ENCODE results near the gene LMBR1.

The LMBR1 gene

GRCh38 chr7:156668130-156668741 lies 224.7 kb downstream of the LMBR1 start:
- ATAC-seq = no peak

GRCh38 chr7:156667110-156667426 lies 225.9 kb downstream of the LMBR1 start:
- no peak for ATAC-seq
- Mint-ChIP-seq H3K27me3 (no peaks in the 10 kb centered on the region), H3K4me1 (no peaks in the 10 kb centered on the region), H3K9me3 (no peaks in the 10 kb centered on the region), H3K4me3 (no peak overlapping the region), H3K36me3 (peaks cover 17% of the 10 kb centered on the region), H3K27ac (no peak overlapping the region)

More at GRCh38 chr7:156668130-156668741, 224.7 kb downstream of the LMBR1 start:
- H3K27ac Mint-ChIP-seq = no peak overlapping the region
- no peak overlapping the region for H3K4me3 Mint-ChIP-seq
- H3K27me3 Mint-ChIP-seq = no peaks in the 10 kb centered on the region
- peaks cover 17% of the 10 kb centered on the region for H3K36me3 Mint-ChIP-seq
- H3K9me3 Mint-ChIP-seq = no peaks in the 10 kb centered on the region
- H3K4me1 Mint-ChIP-seq = no peaks in the 10 kb centered on the region

DNA sequence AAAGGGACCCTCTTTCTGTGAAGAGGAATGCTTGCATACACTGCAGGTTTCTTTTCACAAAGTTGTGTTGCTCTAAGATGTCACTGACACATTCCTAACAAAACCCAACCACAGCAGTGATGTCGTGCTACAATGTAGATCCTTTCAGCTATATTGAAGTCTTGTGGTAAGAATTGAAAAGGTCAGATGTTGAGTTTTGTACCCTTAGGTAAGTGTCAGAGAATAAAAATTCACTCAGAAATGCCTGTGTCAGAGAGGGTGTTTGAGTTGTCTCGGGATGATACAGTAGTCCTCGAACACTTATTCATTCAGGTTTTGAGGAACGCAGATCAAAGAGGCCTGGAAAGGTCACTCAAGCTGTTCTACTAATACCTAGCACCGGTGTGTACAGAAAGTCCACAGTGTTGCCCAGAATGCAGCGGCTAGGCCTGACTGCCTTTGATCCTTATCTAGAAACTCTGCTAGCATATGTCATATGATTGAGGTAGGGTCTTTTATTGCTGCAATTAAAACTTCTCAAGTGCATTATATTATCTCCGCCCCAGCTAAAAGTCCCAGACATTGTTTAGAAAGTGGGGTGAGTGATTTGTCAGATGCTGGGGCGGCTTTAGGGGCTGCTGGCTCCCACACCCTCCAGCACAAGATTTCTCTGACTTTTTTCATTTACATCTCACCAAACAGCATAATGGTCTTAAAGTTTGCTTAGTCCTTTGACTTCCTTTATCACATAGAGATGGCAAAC lies 226.4 kb downstream of the LMBR1 start:
- H3K4me1 Mint-ChIP-seq = no peaks in the 10 kb centered on the region
- no peak overlapping the region for H3K4me3 Mint-ChIP-seq
- no peak overlapping the region for H3K27ac Mint-ChIP-seq
- ATAC-seq = no peak
- H3K36me3 Mint-ChIP-seq = peaks cover 17% of the 10 kb centered on the region
- no peaks in the 10 kb centered on the region for H3K27me3 Mint-ChIP-seq
- H3K9me3 Mint-ChIP-seq = no peaks in the 10 kb centered on the region

- H3K27ac Mint-ChIP-seq = no peak overlapping the region
Observed at GRCh38 chr7:156665101-156665500, 227.9 kb downstream of the LMBR1 start.

GRCh38 chr7:156662277-156662676 lies 230.7 kb downstream of the LMBR1 start:
- Mint-ChIP-seq H3K9me3 (no peaks in the 10 kb centered on the region), H3K27me3 (no peaks in the 10 kb centered on the region), H3K4me1 (no peaks in the 10 kb centered on the region), H3K27ac (no peak overlapping the region), H3K36me3 (no peaks in the 10 kb centered on the region), H3K4me3 (no peak overlapping the region)
- no peak for ATAC-seq

More at GRCh38 chr7:156665101-156665500, 227.9 kb downstream of the LMBR1 start:
- H3K4me3 Mint-ChIP-seq = no peak overlapping the region
- H3K4me1 Mint-ChIP-seq = no peaks in the 10 kb centered on the region
- ATAC-seq = no peak
- H3K9me3 Mint-ChIP-seq = no peaks in the 10 kb centered on the region
- H3K36me3 Mint-ChIP-seq = peaks cover 7% of the 10 kb centered on the region
- no peaks in the 10 kb centered on the region for H3K27me3 Mint-ChIP-seq

GRCh38 chr7:156661637-156662036 lies 231.3 kb downstream of the LMBR1 start:
- Mint-ChIP-seq H3K36me3 (no peaks in the 10 kb centered on the region), H3K27ac (no peak overlapping the region), H3K4me3 (no peak overlapping the region), H3K4me1 (no peaks in the 10 kb centered on the region), H3K9me3 (no peaks in the 10 kb centered on the region), H3K27me3 (no peaks in the 10 kb centered on the region)
- no peak for ATAC-seq

DNA sequence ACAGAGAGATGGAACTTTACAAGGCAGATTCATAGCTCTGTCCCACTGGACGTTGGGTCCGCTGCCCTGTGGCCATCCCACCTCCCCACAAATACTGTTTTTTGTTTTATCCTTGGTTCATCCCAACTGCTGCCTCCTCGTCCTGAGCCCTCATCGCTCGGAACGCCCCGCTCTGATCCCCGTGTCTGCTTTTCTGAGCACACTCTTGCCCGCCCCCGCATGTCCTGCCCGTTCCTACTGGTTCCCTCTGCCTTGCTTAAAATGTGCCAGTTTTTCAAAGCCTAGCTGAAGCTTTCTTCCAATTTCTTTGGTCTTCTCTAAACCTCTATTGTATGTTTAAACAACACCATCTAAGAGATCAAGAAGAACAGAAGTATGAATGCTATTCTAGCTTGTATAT lies 233.0 kb downstream of the LMBR1 start:
- Mint-ChIP-seq H3K27ac (no peak overlapping the region), H3K4me3 (no peak overlapping the region), H3K36me3 (no peaks in the 10 kb centered on the region), H3K4me1 (peaks cover 4% of the 10 kb centered on the region), H3K27me3 (peaks cover 5% of the 10 kb centered on the region), H3K9me3 (no peaks in the 10 kb centered on the region)
- ATAC-seq = no peak

- Mint-ChIP-seq H3K9me3 (no peaks in the 10 kb centered on the region), H3K4me1 (peaks cover 6% of the 10 kb centered on the region), H3K36me3 (no peaks in the 10 kb centered on the region), H3K4me3 (no peak overlapping the region), H3K27me3 (peaks cover 10% of the 10 kb centered on the region), H3K27ac (no peak overlapping the region)
- no peak for ATAC-seq
Observed at GRCh38 chr7:156659203-156659602, 233.8 kb downstream of the LMBR1 start.

DNA sequence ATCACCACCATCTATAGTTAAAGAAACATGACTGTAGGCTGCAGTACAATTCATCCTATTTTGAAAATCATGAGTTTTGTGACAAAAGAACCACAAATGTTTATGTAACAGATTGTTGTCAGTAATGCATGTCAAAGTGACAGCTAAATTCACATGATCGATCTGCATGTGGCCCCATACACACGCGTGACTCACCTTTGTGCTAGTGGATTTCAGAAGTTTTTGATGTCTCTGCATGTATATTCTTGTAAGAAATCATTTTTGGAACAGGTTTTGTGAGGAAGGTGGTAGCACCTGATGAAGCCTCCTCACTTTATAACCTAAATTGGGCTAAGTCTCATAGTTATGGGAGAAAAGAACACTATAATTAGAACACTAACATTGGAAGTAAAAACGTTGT lies 235.3 kb downstream of the LMBR1 start:
- Mint-ChIP-seq H3K9me3 (no peaks in the 10 kb centered on the region), H3K27ac (no peak overlapping the region), H3K4me1 (peaks cover 6% of the 10 kb centered on the region), H3K27me3 (peaks cover 11% of the 10 kb centered on the region), H3K4me3 (no peak overlapping the region), H3K36me3 (no peaks in the 10 kb centered on the region)
- ATAC-seq = no peak

GRCh38 chr7:156656598-156656997 lies 236.4 kb downstream of the LMBR1 start:
- Mint-ChIP-seq H3K4me1 (peaks cover 6% of the 10 kb centered on the region), H3K27ac (no peak overlapping the region), H3K36me3 (no peaks in the 10 kb centered on the region), H3K27me3 (peaks cover 22% of the 10 kb centered on the region), H3K4me3 (no peak overlapping the region), H3K9me3 (no peaks in the 10 kb centered on the region)
- peak; percentile 65 for ATAC-seq

- H3K27me3 Mint-ChIP-seq = peaks cover 25% of the 10 kb centered on the region
- H3K4me1 Mint-ChIP-seq = peaks cover 6% of the 10 kb centered on the region
- no peak overlapping the region for H3K4me3 Mint-ChIP-seq
- H3K27ac Mint-ChIP-seq = no peak overlapping the region
- ATAC-seq = no peak
- no peaks in the 10 kb centered on the region for H3K36me3 Mint-ChIP-seq
- H3K9me3 Mint-ChIP-seq = no peaks in the 10 kb centered on the region
Observed at GRCh38 chr7:156655983-156656382, 237.0 kb downstream of the LMBR1 start.

GRCh38 chr7:156655251-156655650 lies 237.7 kb downstream of the LMBR1 start:
- H3K27me3 Mint-ChIP-seq = peaks cover 32% of the 10 kb centered on the region

GRCh38 chr7:156654511-156655234 lies 238.3 kb downstream of the LMBR1 start:
- no peak overlapping the region for H3K27ac Mint-ChIP-seq
- peaks cover 6% of the 10 kb centered on the region for H3K4me1 Mint-ChIP-seq
- H3K9me3 Mint-ChIP-seq = no peaks in the 10 kb centered on the region
- no peak for ATAC-seq
- H3K36me3 Mint-ChIP-seq = no peaks in the 10 kb centered on the region
- no peak overlapping the region for H3K4me3 Mint-ChIP-seq
- H3K27me3 Mint-ChIP-seq = peaks cover 32% of the 10 kb centered on the region

More at GRCh38 chr7:156655251-156655650, 237.7 kb downstream of the LMBR1 start:
- no peaks in the 10 kb centered on the region for H3K9me3 Mint-ChIP-seq
- H3K4me3 Mint-ChIP-seq = no peak overlapping the region
- no peaks in the 10 kb centered on the region for H3K36me3 Mint-ChIP-seq
- ATAC-seq = no peak
- H3K27ac Mint-ChIP-seq = no peak overlapping the region
- peaks cover 6% of the 10 kb centered on the region for H3K4me1 Mint-ChIP-seq

- Mint-ChIP-seq H3K4me3 (no peak overlapping the region), H3K4me1 (peaks cover 6% of the 10 kb centered on the region), H3K36me3 (no peaks in the 10 kb centered on the region), H3K27ac (no peak overlapping the region), H3K9me3 (no peaks in the 10 kb centered on the region), H3K27me3 (peaks cover 32% of the 10 kb centered on the region)
- ATAC-seq = no peak
Observed at GRCh38 chr7:156652886-156653568, 240.0 kb downstream of the LMBR1 start.

- Mint-ChIP-seq H3K36me3 (peaks cover under 1% of the 10 kb centered on the region), H3K27ac (no peak overlapping the region), H3K27me3 (peaks cover 32% of the 10 kb centered on the region), H3K9me3 (no peaks in the 10 kb centered on the region), H3K4me3 (no peak overlapping the region), H3K4me1 (peaks cover 6% of the 10 kb centered on the region)
- ATAC-seq = no peak
Observed at GRCh38 chr7:156651474-156651873, 241.5 kb downstream of the LMBR1 start.

All from stimulated activated memory B cell treated with anti-CD40 and anti-IgM and Interleukin-4, amounts not matched to agents 10 μg/mL and 1 μg/mL and 100 μg/mL, for 72 hours (primary cell).